Body of pancreas (tissue), 4 donors: ENCODE measurements around the gene LAMC2.

Source experiments
- POLR2A ChIP-seq, 3 donors: fragments of 450-650 bp; IDR thresholded peaks; one replicate each; pipeline ENCODE4 v1.6.1; 2016; ENCODE audit warnings: antibody characterized with exemption in 3 of 3, mild to moderate bottlenecking in 2 of 3
- TF ChIP-seq, protein P1 (sequence below), 7 experiments: fragments of 450-650 bp in 4 of 7; fragments of 200-600 bp in 3 of 7; sonication (generic) in 3 of 7; IDR thresholded peaks; one replicate each; pipeline ENCODE4 v1.5.1; 2016 to 2019; ENCODE audit warnings: antibody characterized with exemption in 7 of 7

DNA sequence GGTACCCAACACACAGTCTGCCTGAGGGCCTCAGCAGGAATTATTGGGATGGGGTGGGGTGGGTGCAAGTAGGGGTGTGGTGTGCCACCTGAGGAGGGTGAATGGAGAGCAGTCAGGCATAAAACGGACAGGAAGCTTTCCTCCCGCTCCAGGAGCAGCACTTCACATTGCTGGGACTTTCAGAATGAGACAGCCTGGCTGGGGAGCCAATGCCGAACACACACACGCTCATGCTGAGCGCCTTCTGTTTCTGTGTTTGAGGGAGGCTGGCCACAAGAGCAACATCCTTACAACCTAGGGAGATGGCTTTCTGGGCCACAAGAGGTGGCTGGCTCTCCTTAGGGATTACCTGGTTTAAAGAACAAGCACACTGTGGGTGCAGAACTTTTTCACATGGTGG, 98.0 kb downstream of the LAMC2 start:
- TF ChIP-seq, protein P1, sequence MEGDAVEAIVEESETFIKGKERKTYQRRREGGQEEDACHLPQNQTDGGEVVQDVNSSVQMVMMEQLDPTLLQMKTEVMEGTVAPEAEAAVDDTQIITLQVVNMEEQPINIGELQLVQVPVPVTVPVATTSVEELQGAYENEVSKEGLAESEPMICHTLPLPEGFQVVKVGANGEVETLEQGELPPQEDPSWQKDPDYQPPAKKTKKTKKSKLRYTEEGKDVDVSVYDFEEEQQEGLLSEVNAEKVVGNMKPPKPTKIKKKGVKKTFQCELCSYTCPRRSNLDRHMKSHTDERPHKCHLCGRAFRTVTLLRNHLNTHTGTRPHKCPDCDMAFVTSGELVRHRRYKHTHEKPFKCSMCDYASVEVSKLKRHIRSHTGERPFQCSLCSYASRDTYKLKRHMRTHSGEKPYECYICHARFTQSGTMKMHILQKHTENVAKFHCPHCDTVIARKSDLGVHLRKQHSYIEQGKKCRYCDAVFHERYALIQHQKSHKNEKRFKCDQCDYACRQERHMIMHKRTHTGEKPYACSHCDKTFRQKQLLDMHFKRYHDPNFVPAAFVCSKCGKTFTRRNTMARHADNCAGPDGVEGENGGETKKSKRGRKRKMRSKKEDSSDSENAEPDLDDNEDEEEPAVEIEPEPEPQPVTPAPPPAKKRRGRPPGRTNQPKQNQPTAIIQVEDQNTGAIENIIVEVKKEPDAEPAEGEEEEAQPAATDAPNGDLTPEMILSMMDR (IDR thresholded peaks at IDR 0.05): no peak
- TF ChIP-seq POLR2A (IDR thresholded peaks at IDR 0.05): no peak
